Upper lobe of left lung (tissue), 6 donors: Measurements from ENCODE around the gene CDK11B. TPM values are rescaled to one million over a fixed set of nuclear protein-coding genes. Genes with fewer than 3 reads are reported as not detected.
A peak's percentile ranks its signal among the peaks of the same experiment; 100 is the strongest.
"Not testable (repeated sequence)": the region's sequence is repeated elsewhere in the genome, so short reads cannot be mapped to it uniquely, and the experiment has no call there.

Source experiments
- ATAC-seq, 2 donors: fragments of 200-7000 bp; cut with Tn5 transposase; one replicate each; pipeline ENCODE4 v1.9.1; 2022; ENCODE audit warnings: mild to moderate bottlenecking in 2 of 2, moderate library complexity in 2 of 2; ENCODE audit not compliant: low FRiP score in 2 of 2
- DNase-seq, 2 donors: peaks; one replicate each; pipeline ENCODE4 v3.0.0-alpha.2; 2019 to 2020
- H3K27ac ChIP-seq, 4 donors: fragments of 200-600 bp; sonication (generic); one replicate each; pipeline ENCODE4 v1.5.1; 2016 to 2019
- H3K27me3 ChIP-seq, 4 donors: fragments of 200-600 bp; sonication (generic); one replicate each; pipeline ENCODE4 v1.5.1; 2017 to 2019
- H3K36me3 ChIP-seq, 4 donors: fragments of 200-600 bp; sonication (generic); one replicate each; pipeline ENCODE4 v1.5.1; 2016 to 2019
- H3K4me1 ChIP-seq, 4 donors: fragments of 200-600 bp; sonication (generic); one replicate each; pipeline ENCODE4 v1.5.1; 2018 to 2019
- H3K4me3 ChIP-seq, 4 donors: fragments of 200-600 bp; sonication (generic); one replicate each; pipeline ENCODE4 v1.5.1; 2017 to 2019; ENCODE audit warnings: mild to moderate bottlenecking in 2 of 4, moderate library complexity in 1 of 4
- H3K9me3 ChIP-seq, 4 donors: fragments of 200-600 bp; sonication (generic); one replicate each; pipeline ENCODE4 v1.5.1; 2018 to 2019
- EP300 ChIP-seq, 4 donors: sonication (generic); formaldehyde crosslinking; IDR thresholded peaks; one replicate each; pipeline ENCODE4 v1.5.1; 2017; ENCODE audit warnings: antibody characterized with exemption in 4 of 4, control low read depth in 2 of 4
- POLR2AphosphoS5 ChIP-seq, 2 donors: sonication (generic); formaldehyde crosslinking; IDR thresholded peaks; one replicate each; pipeline ENCODE4 v1.5.1; 2017; ENCODE audit warnings: antibody characterized with exemption in 2 of 2
- WGBS, 2 donors: methylation state at CpG; one replicate each; pipeline ENCODE4 v1.1.5; 2017 to 2018; 5-methylcytosine and 5-hydroxymethylcytosine counted together
- total RNA-seq, 6 donors: library from RNA; depleted of rRNA in 4 of 6; stranded (reverse); fragments of >200 nt in 4 of 6; gene quantifications; one replicate each; pipeline versions ENCODE4 v1.1.0 to v1.2.1, GENCODE V29; 2016 to 2021
- donor health status: DM: no; HTN: no; CAD: no; lungs with moderate emphysema.
- donor health status: DM: no; HTN: yes; CAD: no; lungs with severe emphysema.

CDK11B gene
- total RNA-seq, 6 donors from 2014 or later: 20.8 to 55.5 (median 24.9) TPM

- TF ChIP-seq EP300 (IDR thresholded peaks at IDR 0.05) (peak in 3 of 4 donors; percentile 41 to 75 (median 68)), POLR2AphosphoS5 (IDR thresholded peaks at IDR 0.05) (peak in 1 of 2 donors; percentile 57)
- not testable (repeated sequence) for H3K4me1 ChIP-seq, H3K9me3 ChIP-seq, H3K27me3 ChIP-seq, DNase-seq, H3K4me3 ChIP-seq
- peaks cover 12 to 54% (median 33%) of the 10 kb centered on the region in 4 donors for H3K36me3 ChIP-seq
- WGBS, 2 donors: 72 to 78% methylated on average over 5 of the region's 5 CpGs
- H3K27ac ChIP-seq: peak overlapping the region in 2 of 4 donors; percentile 56 to 71
- ATAC-seq: peak in 1 of 2 donors; percentile 5
These were observed 12.5 kb downstream of the CDK11B start for GRCh38 chr1:1646326-1646725.

GRCh38 chr1:1640711-1641461 lies 17.9 kb downstream of the CDK11B start:
- H3K27me3 ChIP-seq, H3K9me3 ChIP-seq, H3K4me1 ChIP-seq, H3K27ac ChIP-seq, H3K4me3 ChIP-seq: not testable (repeated sequence)
- DNase-seq (peak in 1 of 2 donors; percentile 63), ATAC-seq (peak in 1 of 2 donors; percentile 2)
- peaks cover 6 to 53% (median 27%) of the 10 kb centered on the region in 4 donors for H3K36me3 ChIP-seq
- WGBS, 2 donors: 99% methylated on average over 15 of the region's 38 CpGs; no CpG with 5 or more reads in 1 of the 2 donors

- DNase-seq: peak in 1 of 2 donors; percentile 62
- not testable (repeated sequence) for H3K4me1 ChIP-seq, H3K4me3 ChIP-seq, H3K9me3 ChIP-seq, H3K27ac ChIP-seq, ATAC-seq, H3K27me3 ChIP-seq
- WGBS, 2 donors: 94% methylated on average over 8 of the region's 25 CpGs; no CpG with 5 or more reads in 1 of the 2 donors
- H3K36me3 ChIP-seq: peaks cover 6 to 49% (median 26%) of the 10 kb centered on the region in 4 donors
These were observed 18.7 kb downstream of the CDK11B start for GRCh38 chr1:1640081-1640480.

- not testable (repeated sequence) for H3K4me1 ChIP-seq, H3K9me3 ChIP-seq, ATAC-seq, DNase-seq, H3K27ac ChIP-seq, H3K27me3 ChIP-seq, H3K4me3 ChIP-seq
- WGBS, 2 donors: 97% methylated on average over 6 to 16 of the region's 16 CpGs
- H3K36me3 ChIP-seq: peaks cover 6 to 46% (median 26%) of the 10 kb centered on the region in 4 donors
These were observed 19.4 kb downstream of the CDK11B start for GRCh38 chr1:1639368-1639767.

GRCh38 chr1:1638528-1638927 lies 20.3 kb downstream of the CDK11B start:
- H3K27me3 ChIP-seq, H3K27ac ChIP-seq, H3K4me3 ChIP-seq, ATAC-seq, H3K9me3 ChIP-seq, H3K4me1 ChIP-seq: not testable (repeated sequence)
- WGBS, 2 donors: 88 to 95% methylated on average over 8 of the region's 13 CpGs
- DNase-seq: peak in 1 of 2 donors; percentile 57
- peaks cover 6 to 46% (median 26%) of the 10 kb centered on the region in 4 donors for H3K36me3 ChIP-seq

GRCh38 chr1:1637479-1637875 lies 21.3 kb downstream of the CDK11B start:
- H3K4me1 ChIP-seq, ATAC-seq, H3K27me3 ChIP-seq, H3K4me3 ChIP-seq, H3K9me3 ChIP-seq, H3K27ac ChIP-seq: not testable (repeated sequence)
- peak in 1 of 2 donors; percentile 54 for DNase-seq
- H3K36me3 ChIP-seq: peaks cover 6 to 46% (median 26%) of the 10 kb centered on the region in 4 donors
- WGBS, 2 donors: 92 to 100% methylated on average over 8 to 14 of the region's 14 CpGs

GRCh38 chr1:1636621-1637478 lies 22.0 kb downstream of the CDK11B start:
- H3K36me3 ChIP-seq: peaks cover 6 to 46% (median 26%) of the 10 kb centered on the region in 4 donors
- H3K27me3 ChIP-seq, H3K27ac ChIP-seq, ATAC-seq, H3K4me3 ChIP-seq, H3K4me1 ChIP-seq, H3K9me3 ChIP-seq: not testable (repeated sequence)
- DNase-seq: peak in 1 of 2 donors; percentile 68
- WGBS, 2 donors: 93 to 96% methylated on average over 17 to 37 of the region's 37 CpGs

- not testable (repeated sequence) for H3K4me3 ChIP-seq, H3K9me3 ChIP-seq, ATAC-seq, H3K27ac ChIP-seq
- DNase-seq: peak in 1 of 2 donors; percentile 70
- 95% methylated on average over 8 to 10 of the region's 13 CpGs for WGBS, 2 donors
- Histone ChIP-seq H3K4me1 (peaks cover 7 to 24% (median 18%) of the 10 kb centered on the region in 4 donors), H3K36me3 (peaks cover 6 to 32% (median 20%) of the 10 kb centered on the region in 4 donors), H3K27me3 (peaks cover 0 to 24% (median 13%) of the 10 kb centered on the region in 4 donors)
These were observed 24.2 kb downstream of the CDK11B start for GRCh38 chr1:1634613-1635012.

- no CpG with 5 or more reads among the region's 35 CpGs for WGBS, 2 donors
These were observed 25.4 kb downstream of the CDK11B start for GRCh38 chr1:1633409-1633808.

More at GRCh38 chr1:1633409-1633808, 25.4 kb downstream of the CDK11B start:
- Histone ChIP-seq H3K36me3 (peaks cover 6 to 34% (median 18%) of the 10 kb centered on the region in 4 donors), H3K4me1 (peaks cover 7 to 32% (median 18%) of the 10 kb centered on the region in 4 donors), H3K27me3 (peaks cover 0 to 32% (median 13%) of the 10 kb centered on the region in 4 donors)
- not testable (repeated sequence) for H3K9me3 ChIP-seq, H3K27ac ChIP-seq, H3K4me3 ChIP-seq, DNase-seq
- ATAC-seq: peak in 1 of 2 donors; percentile 30
